GM18873 (cell line): ENCODE results near the gene RAB2B.
A peak's percentile ranks its signal among the peaks of the same experiment; 100 is the strongest.
"Not testable (repeated sequence)": the region's sequence is repeated elsewhere in the genome, so short reads cannot be mapped to it uniquely, and the experiment has no call there.

Source experiments
- ATAC-seq: cut with Tn5 transposase; IDR thresholded peaks from one replicate; pipeline ENCODE4 v1.9.1; 2021; ENCODE audit warnings: mild to moderate bottlenecking, moderate library complexity, moderate number of reproducible peaks; ENCODE audit not compliant: unreplicated experiment, low FRiP score

The RAB2B gene

GRCh38 chr14:21494902-21495762 lies 18.4 kb upstream of the RAB2B start:
- ATAC-seq: no peak

GRCh38 chr14:21486640-21487087 lies 9.9 kb upstream of the RAB2B start:
- ATAC-seq: no peak

GRCh38 chr14:21476523-21476924 lies 235 bp downstream of the RAB2B start:
- ATAC-seq: peak; percentile 1

GRCh38 chr14:21475767-21476522 lies 814 bp downstream of the RAB2B start:
- ATAC-seq: no peak

- ATAC-seq: no peak
Observed at GRCh38 chr14:21467616-21468015, 9.1 kb downstream of the RAB2B start.

DNA sequence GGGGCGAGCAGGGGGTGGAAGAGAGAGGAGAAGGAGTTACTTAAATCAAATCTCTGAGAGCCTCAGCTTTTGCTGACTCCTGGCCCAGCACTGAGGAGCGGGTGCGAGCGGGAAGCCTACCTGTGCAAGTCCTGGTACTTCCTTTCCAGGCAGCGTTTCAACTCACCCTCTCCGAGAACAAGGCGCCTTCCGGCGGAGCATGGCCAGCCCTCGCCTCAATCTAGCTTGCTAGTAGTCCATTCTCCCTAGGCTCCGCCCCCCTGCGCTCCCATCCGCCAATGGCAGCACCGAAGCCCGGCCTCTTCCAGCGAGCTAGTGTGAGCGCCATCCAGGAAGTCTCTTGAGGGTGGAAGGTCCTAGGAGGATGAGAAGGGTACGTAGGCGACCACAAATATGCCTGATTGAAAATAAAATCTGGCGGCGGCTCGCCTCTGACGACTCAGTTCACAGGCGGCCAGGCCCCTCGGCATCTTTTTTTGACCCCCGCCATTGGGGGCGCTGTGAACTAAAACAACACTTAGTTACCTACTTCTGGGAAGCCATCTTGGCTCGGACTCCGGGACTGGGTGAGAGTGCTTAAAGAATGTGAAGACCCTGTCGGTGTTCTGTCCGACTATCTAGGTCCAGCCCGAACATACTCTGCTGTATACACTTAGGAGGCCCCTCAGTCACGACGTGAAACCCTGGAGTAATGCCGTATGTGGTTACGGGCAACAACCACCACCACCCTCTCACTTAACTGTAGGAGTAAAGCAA lies 20.7 kb downstream of the RAB2B start, which contains the start of gene CHD8:
Gene CHD8 (minus strand): TSS at position 212 of the 756 bp plus-strand sequence. CDS start 24,480 bp downstream, outside the sequence.
- ATAC-seq: peak; percentile 97

DNA sequence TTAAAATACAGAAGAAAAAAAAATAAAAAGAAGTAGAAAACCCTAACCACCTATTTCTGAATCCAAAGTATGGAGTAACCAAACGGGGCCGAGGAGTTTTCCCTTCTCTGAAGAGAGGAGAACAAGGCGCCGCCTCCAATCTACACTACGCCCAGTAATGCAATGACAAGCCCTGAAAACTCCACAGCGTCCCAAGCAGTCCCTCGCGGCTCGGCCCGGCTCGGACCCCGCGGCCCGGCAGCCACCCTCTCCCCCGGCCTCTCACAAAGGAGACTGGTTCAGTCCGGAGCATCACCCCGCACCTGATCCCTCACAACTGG lies 21.2 kb downstream of the RAB2B start:
- no peak for ATAC-seq

GRCh38 chr14:21454843-21455544 lies 21.8 kb downstream of the RAB2B start:
- no peak for ATAC-seq

DNA sequence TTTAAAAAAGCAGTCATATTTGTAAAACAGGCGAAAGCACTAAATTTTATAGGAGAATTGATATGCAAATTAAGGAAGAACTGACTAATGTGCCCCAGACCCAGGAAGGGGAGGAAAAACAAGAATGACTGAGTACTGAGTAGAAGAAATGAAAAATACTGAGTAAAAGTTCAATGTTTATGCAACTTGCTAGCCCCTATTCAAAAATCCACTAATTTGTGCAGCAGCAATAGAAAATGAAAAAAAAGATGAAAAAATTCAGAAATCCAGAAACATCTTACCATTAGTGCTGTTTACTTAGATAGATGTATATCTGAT lies 26.9 kb downstream of the RAB2B start:
- no peak for ATAC-seq

GRCh38 chr14:21442657-21443056 lies 34.1 kb downstream of the RAB2B start:
- ATAC-seq: not testable (repeated sequence)

GRCh38 chr14:21440859-21441258 lies 35.9 kb downstream of the RAB2B start:
- ATAC-seq: no peak

DNA sequence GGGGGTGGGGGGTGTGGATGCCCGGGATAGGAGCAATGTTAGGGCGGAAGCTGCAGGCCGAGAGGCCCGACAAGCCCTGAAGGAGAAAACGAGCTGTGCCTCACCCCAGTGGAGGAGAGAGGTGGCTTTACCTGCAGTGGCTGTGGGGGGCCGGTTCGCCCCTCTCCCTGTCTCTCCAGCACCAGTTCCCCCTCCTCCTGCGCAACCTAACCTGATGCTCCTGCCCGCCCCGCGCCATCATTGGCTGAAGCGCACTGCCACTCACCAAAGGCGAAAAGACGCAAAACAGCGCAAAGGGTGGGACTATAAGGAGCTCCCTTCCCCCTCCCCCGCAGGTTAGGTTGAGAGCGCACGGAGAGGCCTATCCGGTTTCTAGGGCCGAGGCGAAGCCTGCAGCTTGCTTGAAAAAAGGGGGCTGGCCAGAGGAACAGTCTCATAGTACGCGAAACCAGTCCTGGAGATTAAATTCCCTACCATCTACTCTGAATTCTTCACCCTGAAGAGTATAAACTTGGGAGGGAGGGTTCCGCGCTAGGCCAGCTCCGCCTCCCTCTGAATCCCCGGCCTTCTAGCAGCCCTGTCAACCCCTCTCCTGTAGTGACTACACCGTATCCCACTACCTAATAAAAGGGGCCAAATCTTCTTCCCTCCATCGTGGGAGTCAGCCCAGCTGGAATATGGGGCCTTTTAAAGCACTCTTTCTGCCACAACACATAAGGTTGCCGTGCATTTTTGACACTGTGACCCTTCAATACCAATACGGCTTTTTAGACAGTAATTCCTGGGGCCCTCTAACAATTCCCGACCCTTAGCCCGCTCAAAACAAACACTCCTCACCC lies 39.5 kb downstream of the RAB2B start:
- ATAC-seq: peak; percentile 97

- no peak for ATAC-seq
Observed at GRCh38 chr14:21436567-21437062, 40.1 kb downstream of the RAB2B start.

DNA sequence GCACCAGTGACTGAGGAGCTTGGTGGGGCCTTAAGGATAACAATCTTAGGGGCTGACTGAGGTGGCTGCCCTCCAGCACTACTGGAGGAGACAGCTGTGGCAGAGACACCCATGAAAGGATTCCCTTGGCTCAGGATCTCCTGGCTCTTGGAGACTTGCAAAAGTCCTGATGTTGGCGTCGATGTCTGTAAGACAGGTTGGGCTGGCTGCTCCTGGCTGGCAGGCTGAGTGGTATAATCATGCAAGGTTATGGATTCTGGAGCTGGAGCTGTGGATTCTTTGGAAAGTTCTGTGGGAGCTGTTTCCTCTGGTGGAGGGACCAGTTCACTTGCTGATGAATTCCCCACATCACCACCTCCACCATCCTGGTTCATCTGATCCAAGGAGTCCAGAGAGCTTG lies 45.6 kb downstream of the RAB2B start:
- ATAC-seq: no peak

DNA sequence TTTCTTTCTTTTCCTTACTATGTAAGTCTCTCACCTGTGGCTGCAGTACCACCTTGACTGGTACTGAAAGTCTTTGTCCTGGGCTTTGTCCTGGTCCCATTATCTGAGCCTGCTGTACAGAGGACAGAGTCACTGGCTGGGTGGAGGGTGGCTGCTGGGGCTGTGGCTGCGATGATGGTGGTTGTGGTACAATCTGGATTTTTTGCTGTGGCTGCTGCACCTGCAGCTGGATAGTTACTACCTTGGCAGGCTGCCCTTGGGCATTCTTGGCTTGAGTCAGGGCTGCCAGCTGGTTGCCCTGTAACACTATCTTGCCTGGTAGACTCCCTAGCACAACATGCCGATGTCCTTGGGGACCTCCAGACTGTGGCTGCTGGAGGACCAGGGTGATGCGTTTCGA lies 47.8 kb downstream of the RAB2B start:
- ATAC-seq: no peak

- ATAC-seq: no peak
Observed at GRCh38 chr14:21426692-21427091, 50.1 kb downstream of the RAB2B start.

GRCh38 chr14:21419528-21419927 lies 57.2 kb downstream of the RAB2B start:
- ATAC-seq: no peak

DNA sequence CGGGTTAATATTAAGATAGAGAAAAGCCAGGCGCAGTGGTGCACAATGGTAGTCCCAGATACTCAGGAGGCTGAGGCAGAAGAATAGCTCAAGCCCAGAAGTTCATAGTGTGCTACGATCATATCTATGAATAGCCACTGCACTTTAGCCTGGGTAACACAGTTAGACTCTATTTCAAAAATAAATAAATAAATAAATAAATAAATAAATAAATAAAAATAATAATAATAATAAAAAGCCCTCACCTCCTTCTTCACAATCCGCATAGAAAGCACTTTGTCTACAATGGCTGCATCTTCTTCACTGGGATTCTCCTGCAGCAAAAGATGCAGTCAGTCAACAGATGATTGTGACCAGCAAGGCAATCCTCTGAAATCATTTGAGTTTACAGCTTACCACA lies 61.4 kb downstream of the RAB2B start:
- no peak for ATAC-seq

GRCh38 chr14:21414137-21414631 lies 62.6 kb downstream of the RAB2B start:
- ATAC-seq: no peak
